NB4 (cell line): ENCODE results near the gene LTV1.
"Not testable (repeated sequence)": the region's sequence is repeated elsewhere in the genome, so short reads cannot be mapped to it uniquely, and the experiment has no call there.

Experiments used
- DNase-seq: peaks from one replicate; pipeline ENCODE4 v3.0.0; 2010; ENCODE audit warnings: low read depth
- H3K4me3 ChIP-seq: one replicate; pipeline ENCODE4 v1.5.1; 2011; ENCODE audit warnings: mild to moderate bottlenecking, low read depth, low read length, moderate library complexity
- MYC ChIP-seq: IDR thresholded peaks from 2 replicates; pipeline ENCODE4 v1.6.1; 2011; ENCODE audit warnings: low read depth, low read length
- POLR2A ChIP-seq: IDR thresholded peaks from 2 replicates; pipeline ENCODE4 v1.6.1; 2011; ENCODE audit warnings: mild to moderate bottlenecking; ENCODE audit not compliant: insufficient read length; ENCODE audit errors: extremely low read depth
- TF ChIP-seq, protein P1 (sequence below): IDR thresholded peaks from 2 replicates; pipeline ENCODE4 v1.6.1; 2011; ENCODE audit warnings: low read depth, low read length
- TF ChIP-seq, protein P2 (sequence below): IDR thresholded peaks from one replicate; pipeline ENCODE4 v1.5.1; 2012; ENCODE audit warnings: low read depth, low read length

Gene LTV1

DNA sequence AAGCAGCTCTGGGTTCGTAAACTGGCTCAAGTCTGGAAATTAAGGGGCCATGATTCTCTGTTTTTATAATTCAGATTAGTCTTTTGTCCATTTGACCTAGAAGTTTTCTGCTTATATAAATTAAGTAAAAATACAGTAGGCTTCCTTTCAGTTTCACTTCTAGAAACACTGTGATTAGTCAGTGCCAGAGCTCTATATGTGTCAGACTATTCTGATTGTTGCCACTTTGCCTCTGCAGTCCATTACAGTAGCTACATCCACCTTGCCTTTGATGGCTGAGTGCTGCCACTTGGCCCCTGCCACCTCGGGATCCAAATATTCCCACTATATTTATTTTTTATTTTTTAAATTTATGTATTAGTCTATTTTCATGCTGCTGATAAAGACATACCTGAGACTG is 29.1 kb downstream of the LTV1 start:
- DNase-seq: no peak
- no peak overlapping the region for H3K4me3 ChIP-seq
- TF ChIP-seq MYC: no peak
- TF ChIP-seq POLR2A: no peak
- TF ChIP-seq, protein P1, sequence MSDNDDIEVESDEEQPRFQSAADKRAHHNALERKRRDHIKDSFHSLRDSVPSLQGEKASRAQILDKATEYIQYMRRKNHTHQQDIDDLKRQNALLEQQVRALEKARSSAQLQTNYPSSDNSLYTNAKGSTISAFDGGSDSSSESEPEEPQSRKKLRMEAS: no peak
- TF ChIP-seq, protein P2, sequence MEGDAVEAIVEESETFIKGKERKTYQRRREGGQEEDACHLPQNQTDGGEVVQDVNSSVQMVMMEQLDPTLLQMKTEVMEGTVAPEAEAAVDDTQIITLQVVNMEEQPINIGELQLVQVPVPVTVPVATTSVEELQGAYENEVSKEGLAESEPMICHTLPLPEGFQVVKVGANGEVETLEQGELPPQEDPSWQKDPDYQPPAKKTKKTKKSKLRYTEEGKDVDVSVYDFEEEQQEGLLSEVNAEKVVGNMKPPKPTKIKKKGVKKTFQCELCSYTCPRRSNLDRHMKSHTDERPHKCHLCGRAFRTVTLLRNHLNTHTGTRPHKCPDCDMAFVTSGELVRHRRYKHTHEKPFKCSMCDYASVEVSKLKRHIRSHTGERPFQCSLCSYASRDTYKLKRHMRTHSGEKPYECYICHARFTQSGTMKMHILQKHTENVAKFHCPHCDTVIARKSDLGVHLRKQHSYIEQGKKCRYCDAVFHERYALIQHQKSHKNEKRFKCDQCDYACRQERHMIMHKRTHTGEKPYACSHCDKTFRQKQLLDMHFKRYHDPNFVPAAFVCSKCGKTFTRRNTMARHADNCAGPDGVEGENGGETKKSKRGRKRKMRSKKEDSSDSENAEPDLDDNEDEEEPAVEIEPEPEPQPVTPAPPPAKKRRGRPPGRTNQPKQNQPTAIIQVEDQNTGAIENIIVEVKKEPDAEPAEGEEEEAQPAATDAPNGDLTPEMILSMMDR: no peak

DNA sequence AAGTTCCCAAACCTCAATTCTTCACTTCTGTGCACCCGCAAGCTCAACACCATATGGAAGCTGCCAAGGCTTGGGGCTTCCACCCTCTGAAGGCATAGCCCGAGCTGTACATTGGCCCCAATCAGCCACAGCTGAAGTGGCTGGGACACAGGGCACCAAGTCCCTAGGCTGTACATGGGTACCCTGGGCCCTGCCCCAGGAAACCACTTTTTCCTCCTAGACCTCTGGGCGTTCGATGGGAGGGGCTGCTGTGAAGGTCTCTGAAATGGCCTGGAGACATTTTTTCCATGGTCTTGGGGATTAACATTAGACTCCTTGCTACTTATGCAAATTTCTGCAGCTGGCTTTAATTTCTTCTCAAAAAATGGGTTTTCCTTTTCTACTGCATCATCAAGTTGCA is 30.5 kb downstream of the LTV1 start:
- H3K4me3 ChIP-seq, DNase-seq: not testable (repeated sequence)

DNA sequence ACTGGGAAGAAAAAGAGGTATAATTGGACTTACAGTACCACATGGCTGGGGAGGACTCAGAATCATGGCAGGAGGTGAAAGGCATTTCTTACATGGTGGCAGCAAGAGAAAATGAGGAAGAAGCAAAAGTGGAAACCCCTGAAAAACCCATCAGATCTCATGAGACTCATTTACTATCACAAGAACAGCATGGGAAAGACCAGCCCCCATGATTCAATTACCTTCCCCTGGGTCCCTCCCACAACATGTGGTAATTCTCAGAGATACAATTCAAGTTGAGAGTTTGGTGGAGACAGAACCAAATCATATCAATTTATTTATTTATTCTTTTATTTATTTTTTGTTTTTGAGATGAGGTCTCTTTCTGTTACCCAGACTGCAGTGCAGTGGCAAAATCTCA is 31.4 kb downstream of the LTV1 start:
- peak; percentile 29 for DNase-seq
- not testable (repeated sequence) for H3K4me3 ChIP-seq

DNA sequence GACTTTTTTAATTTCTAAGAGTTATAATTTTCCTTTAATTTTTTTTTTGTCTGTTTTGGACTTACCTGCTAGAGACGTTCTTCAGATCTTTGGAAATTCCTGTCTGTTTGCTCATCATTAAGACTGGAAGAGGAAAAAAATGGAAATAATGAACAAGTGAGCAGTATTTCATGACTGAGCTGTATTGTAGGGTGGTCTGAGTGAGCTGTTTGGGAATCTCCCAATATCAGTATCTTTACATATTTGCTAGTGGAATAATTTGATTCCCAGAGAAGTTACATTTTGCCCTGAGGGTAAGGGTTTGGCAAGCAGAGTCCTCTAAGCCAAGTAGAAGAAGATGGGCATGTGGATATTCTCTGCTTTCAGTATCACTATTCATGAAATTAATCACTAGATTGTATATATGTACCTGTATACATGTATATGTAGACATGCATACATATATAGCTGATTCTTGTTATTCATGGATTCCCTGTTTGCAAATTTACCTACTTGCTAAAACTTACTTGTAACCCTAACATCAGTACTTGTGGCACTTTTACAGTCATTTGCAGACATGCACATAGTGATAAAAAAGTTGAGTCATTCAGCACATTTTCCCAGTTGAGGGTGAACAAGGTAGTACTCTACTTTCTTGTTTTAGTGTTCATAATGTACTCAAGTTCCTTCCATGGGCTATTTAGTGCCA is 34.6 kb downstream of the LTV1 start:
- TF ChIP-seq, protein P1: no peak
- TF ChIP-seq, protein P2: no peak
- no peak for TF ChIP-seq MYC
- no peak for TF ChIP-seq POLR2A
- DNase-seq: no peak
- H3K4me3 ChIP-seq: no peak overlapping the region

DNA sequence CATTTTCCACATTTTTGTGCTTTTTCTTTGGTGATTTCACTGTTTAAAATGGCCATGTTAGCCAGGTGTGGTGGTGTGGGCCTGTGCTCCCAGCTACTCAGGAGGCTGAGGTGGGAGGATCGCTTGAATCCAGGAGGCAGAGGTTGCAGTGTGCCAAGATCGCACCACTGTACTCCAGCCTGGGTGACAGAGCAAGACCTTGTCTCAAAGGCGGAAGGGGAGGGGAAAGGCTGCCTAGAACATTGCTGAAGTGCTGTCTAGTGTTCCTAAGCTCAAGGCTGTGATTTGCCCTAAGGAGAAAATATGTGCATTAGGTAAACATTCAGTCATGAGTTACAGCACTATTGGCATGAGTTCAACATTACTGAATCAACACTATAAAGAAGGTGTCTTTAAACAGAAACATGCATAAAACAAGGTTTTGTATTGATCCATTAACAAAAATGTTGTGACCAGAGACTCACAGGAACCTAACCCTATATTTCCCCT is 35.2 kb downstream of the LTV1 start:
- H3K4me3 ChIP-seq: no peak overlapping the region
- DNase-seq: no peak
- TF ChIP-seq, protein P1: no peak
- TF ChIP-seq MYC (no peak), POLR2A (no peak)
- TF ChIP-seq, protein P2: no peak

DNA sequence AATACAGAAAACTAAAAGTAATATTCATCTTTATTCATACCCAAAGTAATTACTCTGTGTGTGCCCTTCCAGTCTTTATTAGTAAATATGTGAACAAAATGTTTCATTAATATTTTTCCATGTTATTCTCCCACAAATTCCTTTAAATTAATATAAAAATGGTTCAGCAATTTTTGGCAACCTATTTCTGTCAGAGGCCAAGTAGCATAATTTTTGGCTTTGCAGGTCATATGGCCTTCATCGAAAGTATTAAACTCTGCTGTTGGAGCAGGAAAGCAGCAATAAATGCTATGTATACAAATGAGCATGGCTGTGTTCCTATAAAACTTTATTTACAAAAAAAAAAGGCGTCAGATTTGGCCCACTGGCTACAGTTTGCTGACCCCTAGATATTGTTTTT is 37.3 kb downstream of the LTV1 start:
- TF ChIP-seq, protein P2: no peak
- TF ChIP-seq MYC (no peak), POLR2A (no peak)
- TF ChIP-seq, protein P1: no peak
- DNase-seq: no peak
- no peak overlapping the region for H3K4me3 ChIP-seq

DNA sequence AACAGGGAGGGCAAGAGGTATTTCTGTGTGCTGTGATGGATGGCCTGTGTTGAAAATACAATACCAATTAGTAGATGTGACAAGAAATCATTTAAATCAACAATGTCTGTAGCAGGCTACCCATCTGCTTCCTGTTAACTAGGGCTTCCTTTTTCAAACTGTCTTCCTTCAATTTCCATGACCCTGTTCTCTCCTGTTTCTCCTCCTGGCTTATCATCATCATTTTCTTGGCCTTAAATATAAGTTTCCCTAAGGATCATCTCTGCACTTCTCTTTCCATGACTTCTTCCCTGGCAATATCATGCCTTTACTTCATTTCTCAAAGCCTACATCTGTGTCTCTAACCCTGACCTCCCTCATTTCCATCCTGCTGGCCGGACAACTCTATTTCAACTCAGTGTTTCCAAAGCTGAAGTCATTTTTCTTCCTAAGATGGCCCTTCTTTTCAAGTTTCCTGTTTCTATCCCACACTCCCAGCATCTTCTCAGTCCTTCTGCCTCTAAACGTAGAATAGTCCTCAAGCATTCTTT is 39.3 kb downstream of the LTV1 start:
- DNase-seq: no peak
- no peak overlapping the region for H3K4me3 ChIP-seq
- TF ChIP-seq MYC: no peak
- TF ChIP-seq, protein P2: no peak
- TF ChIP-seq, protein P1: no peak
- no peak for TF ChIP-seq POLR2A
